Endothelial cell of umbilical vein (primary cell): ENCODE measurements around the gene LRRTM3.

Source experiments
- EZH2 ChIP-seq: IDR thresholded peaks from 2 replicates; pipeline ENCODE4 v1.6.1; 2012; ENCODE audit warnings: borderline replicate concordance, low read depth, mild to moderate bottlenecking, moderate library complexity, low read length, inconsistent platforms; ENCODE audit not compliant: severe bottlenecking
- JUN ChIP-seq: IDR thresholded peaks from 2 replicates; pipeline ENCODE4 v1.6.1; 2011; ENCODE audit warnings: borderline replicate concordance, low read depth; ENCODE audit not compliant: insufficient read length, insufficient read depth
- POLR2A ChIP-seq: IDR thresholded peaks from 2 replicates; pipeline ENCODE4 v1.6.1; 2012; ENCODE audit warnings: low read depth, mild to moderate bottlenecking, control low read depth, low read length
- POLR2AphosphoS5 ChIP-seq: IDR thresholded peaks from 2 replicates; pipeline ENCODE4 v1.6.1; 2012; ENCODE audit warnings: low read depth, mild to moderate bottlenecking, control low read depth, low read length, moderate library complexity; ENCODE audit not compliant: insufficient read depth
- TF ChIP-seq, protein P1 (sequence below), 2 donors: IDR thresholded peaks; 1 replicate in 1 of 2; 2 replicates in 1 of 2; pipeline ENCODE4 v1.5.1; 2011; ENCODE audit warnings: low read length in 2 of 2, mild to moderate bottlenecking in 2 of 2, moderate library complexity in 2 of 2, control low read depth in 1 of 2, inconsistent platforms in 1 of 2, low read depth in 1 of 2; ENCODE audit not compliant: insufficient read depth in 1 of 2; ENCODE audit errors: extremely low read depth in 1 of 2

DNA sequence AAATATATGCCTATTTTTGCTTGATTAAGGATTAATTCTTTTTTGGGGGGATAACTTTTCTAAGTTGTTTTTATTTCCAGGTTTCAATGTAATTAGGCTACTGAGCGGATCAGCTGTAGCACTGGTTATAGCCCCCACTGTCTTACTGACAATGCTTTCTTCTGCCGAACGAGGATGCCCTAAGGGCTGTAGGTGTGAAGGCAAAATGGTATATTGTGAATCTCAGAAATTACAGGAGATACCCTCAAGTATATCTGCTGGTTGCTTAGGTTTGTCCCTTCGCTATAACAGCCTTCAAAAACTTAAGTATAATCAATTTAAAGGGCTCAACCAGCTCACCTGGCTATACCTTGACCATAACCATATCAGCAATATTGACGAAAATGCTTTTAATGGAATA, 1.0 kb downstream of the LRRTM3 start:
- no peak for TF ChIP-seq POLR2AphosphoS5
- TF ChIP-seq, protein P1, sequence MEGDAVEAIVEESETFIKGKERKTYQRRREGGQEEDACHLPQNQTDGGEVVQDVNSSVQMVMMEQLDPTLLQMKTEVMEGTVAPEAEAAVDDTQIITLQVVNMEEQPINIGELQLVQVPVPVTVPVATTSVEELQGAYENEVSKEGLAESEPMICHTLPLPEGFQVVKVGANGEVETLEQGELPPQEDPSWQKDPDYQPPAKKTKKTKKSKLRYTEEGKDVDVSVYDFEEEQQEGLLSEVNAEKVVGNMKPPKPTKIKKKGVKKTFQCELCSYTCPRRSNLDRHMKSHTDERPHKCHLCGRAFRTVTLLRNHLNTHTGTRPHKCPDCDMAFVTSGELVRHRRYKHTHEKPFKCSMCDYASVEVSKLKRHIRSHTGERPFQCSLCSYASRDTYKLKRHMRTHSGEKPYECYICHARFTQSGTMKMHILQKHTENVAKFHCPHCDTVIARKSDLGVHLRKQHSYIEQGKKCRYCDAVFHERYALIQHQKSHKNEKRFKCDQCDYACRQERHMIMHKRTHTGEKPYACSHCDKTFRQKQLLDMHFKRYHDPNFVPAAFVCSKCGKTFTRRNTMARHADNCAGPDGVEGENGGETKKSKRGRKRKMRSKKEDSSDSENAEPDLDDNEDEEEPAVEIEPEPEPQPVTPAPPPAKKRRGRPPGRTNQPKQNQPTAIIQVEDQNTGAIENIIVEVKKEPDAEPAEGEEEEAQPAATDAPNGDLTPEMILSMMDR (IDR thresholded peaks at IDR 0.05; ENCODE audit: extremely low read depth in 1 of 2, insufficient read depth in 1 of 2, low read depth in 1 of 2, low read length in 2 of 2), result no peak
- TF ChIP-seq POLR2A, result no peak
- TF ChIP-seq JUN, result no peak
- no peak for TF ChIP-seq EZH2
